GM18520 (cell line): ENCODE results near the gene OCRL.

Source experiments
- ATAC-seq: cut with Tn5 transposase; IDR thresholded peaks from one replicate; pipeline ENCODE4 v1.9.1; 2021; ENCODE audit not compliant: unreplicated experiment

The OCRL gene

GRCh38 chrX:129540068-129540653, at the start of gene OCRL:
Gene OCRL (plus strand): TSS chrX:129540259. CDS start chrX:129540440, 181 bp downstream.
- ATAC-seq: peak; percentile 85

DNA sequence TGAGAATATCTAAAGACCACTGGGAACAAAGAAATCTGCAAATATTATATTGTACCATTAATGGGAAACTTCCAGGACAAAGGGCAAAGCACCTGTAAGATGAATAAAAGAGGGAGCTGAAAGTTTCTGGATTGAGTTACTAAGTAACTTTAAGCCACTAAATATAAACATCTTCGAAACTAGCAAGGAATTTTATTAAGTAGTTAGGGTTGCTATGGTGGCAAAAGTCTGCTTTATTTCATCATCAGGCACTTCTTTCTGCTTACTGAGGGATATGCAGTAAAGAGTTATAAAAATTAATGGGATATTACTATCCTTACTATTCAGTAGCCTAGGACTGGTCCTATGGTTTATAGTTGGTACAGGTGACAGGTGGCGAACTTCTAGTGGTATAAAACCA, 49.7 kb upstream of the OCRL start:
- ATAC-seq: no peak

DNA sequence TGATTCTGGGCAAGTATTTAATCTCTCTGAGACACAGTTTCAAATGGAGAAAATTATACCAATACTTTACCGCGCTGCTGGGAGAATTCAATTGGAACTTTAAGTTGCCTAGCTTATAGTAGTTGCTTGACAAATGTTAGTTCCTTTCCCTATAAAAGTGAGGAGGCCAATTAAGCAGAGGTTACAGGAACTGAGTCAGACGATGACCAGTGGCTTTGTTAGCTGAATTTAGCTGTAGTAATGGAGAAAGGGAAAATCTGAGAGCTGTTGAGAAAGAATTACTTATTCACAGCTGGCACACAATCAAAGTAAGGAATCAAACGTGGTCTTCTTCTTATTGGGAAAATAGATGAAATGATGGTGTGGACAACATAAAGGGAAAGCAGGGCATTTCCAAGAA, 46.4 kb upstream of the OCRL start:
- ATAC-seq: no peak

GRCh38 chrX:129494887-129495286, 45.2 kb upstream of the OCRL start:
- ATAC-seq: no peak

- ATAC-seq: no peak
These were observed 44.2 kb upstream of the OCRL start for GRCh38 chrX:129495900-129496299.

- no peak for ATAC-seq
These were observed 43.4 kb upstream of the OCRL start for GRCh38 chrX:129496625-129497024.

DNA sequence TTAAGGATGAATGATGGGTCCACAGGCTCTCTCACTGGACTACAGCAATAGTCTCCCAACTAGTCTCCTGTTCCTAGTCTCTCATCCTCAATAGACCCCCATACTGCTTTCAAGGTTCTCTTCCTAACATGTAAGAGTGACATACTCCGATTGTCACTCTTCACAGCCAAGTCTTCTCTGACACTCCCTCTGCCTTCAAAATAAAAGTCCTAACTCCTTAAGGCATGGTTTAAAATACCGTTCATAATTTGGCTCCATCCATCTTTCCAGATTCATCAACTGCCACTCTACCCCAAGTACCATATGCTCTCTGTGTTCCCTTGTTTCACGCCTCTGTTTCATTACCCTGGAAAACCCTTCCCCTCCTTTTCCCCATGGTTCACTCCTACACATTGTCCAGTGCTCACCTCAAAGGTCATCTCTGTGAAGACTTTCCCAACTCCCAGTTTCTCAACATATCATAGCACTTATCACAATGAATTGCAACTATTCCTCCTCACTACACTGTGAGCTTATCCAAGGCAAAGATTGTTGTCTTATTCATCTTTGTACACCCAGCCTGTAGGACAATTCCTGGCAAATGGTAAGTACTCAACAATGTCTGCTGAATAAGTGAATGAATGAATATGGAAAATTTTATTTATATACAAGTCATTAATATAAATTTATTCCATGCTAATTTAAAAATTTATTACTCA, 42.8 kb upstream of the OCRL start:
- no peak for ATAC-seq

DNA sequence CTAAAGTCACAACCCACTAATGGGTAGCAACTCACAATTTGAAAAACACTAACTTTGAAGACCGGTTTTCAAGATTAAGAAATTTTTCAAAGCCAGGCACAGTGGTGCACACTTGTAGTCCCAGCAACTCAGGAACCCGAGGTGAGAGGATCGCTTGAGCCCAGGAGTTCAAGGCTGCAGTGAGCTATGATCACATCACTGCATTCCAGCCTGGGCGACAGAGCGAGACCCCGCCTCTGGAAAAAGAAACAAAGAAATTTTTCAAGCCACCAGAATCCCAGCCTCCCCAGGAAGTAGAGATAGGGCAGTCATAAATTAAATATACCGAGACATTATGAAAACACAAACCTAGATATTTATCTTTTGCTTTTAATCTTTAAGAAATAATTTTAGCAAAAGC, 29.7 kb upstream of the OCRL start:
- no peak for ATAC-seq

- no peak for ATAC-seq
These were observed 28.4 kb upstream of the OCRL start for GRCh38 chrX:129511689-129512088.

DNA sequence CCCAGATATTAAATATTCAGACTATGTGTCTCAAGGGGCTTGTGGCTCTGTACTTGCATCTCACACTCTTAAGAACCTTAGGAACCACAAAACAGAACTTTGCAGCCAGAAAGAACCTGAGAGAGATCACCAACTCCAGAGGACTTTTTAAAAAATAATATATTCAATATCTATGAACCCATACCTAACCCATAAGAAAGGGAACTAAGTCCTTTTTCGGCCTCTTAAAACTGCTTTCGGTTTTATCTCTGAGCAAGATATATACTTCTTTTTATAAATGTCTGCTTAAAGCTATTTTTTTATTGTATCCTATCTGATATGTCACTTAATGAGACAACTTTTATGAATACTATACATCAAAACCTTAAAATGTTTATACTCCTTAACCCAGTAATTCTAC, 27.6 kb upstream of the OCRL start:
- no peak for ATAC-seq

DNA sequence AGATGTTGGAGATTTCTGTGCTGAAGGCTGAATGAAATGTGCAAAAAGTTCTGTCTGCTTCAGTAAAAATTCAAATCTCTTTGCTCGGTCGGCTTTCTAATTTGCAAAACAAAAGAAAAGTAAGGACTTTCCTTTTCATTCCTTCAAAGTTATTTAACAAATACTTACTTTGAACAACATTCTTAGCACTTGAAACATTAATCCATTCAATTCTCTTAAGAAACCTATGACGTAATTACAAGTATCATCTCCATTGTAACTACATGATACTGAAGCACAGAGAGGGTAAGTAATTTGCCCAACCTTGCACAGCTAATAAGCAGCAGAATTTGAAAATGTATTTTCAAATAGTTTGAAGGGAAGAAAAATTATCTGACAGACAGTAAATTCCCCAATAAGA, 23.7 kb upstream of the OCRL start:
- no peak for ATAC-seq

- ATAC-seq: no peak
These were observed 19.9 kb upstream of the OCRL start for GRCh38 chrX:129520151-129520550.

- ATAC-seq: no peak
These were observed 17.6 kb upstream of the OCRL start for GRCh38 chrX:129522184-129523078.

- no peak for ATAC-seq
These were observed 16.8 kb upstream of the OCRL start, which contains the start of gene SMARCA1 for GRCh38 chrX:129523079-129523911. Gene SMARCA1 (minus strand): TSS chrX:129523490. CDS start chrX:129523370, 120 bp downstream.

DNA sequence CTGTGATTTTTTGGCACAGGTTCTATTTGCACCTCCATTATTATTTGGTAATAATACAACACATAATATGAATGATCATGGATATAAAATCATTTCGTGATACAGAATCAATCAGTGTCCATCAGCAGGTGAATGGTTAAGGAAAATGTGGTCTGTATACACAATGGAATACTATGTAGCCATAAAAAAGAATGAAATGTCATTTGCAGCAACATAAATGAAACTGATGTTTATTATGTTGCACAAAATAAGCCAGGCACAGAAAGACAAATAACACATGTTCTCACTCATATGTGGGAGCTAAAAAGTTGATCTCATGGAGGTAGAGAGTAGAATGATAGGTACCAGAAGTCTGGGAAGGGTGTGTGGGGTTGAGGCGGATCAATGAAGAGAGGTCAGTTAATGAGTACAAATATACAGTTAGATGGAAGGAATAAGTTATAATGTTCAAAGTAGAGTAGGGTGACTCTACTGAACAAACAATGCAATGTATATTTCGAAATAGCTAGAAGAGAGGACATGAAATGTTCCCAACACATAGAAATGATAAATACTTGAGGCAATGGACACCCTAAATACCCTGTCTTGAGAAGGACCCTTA, 15.7 kb upstream of the OCRL start:
- ATAC-seq: no peak

GRCh38 chrX:129525162-129525561, 14.9 kb upstream of the OCRL start:
- ATAC-seq: no peak

DNA sequence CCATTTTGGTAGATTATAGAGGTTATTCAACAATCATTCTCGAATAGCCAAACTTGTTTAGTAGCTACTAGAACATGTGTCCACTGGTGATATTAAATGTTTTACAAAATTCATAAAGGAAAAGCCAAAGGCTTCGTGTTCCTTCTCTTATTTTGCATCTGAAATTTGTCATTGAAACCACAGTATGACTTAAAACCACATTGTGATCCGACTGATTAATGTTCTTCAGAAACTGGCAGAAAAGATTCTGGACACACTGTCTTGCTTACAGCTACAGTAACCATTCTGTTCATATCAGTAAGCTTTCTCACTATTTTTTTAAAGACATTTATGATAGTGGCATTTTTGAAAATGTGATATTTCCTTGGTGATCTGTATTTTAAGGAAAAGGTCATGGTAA, 14.2 kb upstream of the OCRL start:
- no peak for ATAC-seq

GRCh38 chrX:129529685-129530281, 10.3 kb upstream of the OCRL start:
- no peak for ATAC-seq

GRCh38 chrX:129530410-129530809, 9.6 kb upstream of the OCRL start:
- no peak for ATAC-seq

GRCh38 chrX:129531132-129531531, 8.9 kb upstream of the OCRL start:
- ATAC-seq: no peak
